GM21526 (cell line): ENCODE results near the gene CFLAR.
"Not testable (repeated sequence)": the region's sequence is repeated elsewhere in the genome, so short reads cannot be mapped to it uniquely, and the experiment has no call there.

Experiments
- ATAC-seq: cut with Tn5 transposase; IDR thresholded peaks from one replicate; pipeline ENCODE4 v1.9.1; 2021; ENCODE audit warnings: moderate library complexity; ENCODE audit not compliant: unreplicated experiment, low FRiP score

Gene CFLAR

GRCh38 chr2:201116115-201116958 lies at the start of gene CFLAR:
Gene CFLAR (plus strand): TSS chr2:201116164. CDS start chr2:201129866, 13,702 bp downstream.
- peak; percentile 28 for ATAC-seq

DNA sequence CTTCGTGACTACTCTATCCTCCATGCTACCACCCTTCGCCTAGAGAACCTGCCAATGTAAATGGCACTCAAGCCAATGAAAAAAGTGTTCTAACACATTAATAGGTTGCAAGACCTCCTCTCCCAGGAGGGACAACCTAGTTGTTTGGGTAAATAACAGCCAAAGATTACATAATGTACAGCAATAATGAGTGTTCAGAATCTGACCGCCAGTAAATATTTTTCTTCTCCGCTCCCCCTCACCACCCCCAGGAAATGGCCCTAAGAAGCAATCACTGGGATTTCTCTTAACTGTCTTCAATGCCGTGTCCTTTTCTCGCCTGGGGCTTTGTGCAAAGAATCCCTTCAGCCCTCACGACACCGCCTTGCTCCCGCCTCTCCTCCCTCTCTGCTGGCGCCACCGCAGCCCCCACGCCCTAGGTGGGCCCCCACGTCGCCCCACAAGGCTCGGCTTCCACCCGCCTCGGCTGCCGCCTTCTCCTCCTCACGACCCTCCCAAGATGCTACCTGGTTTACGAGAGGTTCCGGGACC lies 45.0 kb upstream of the CFLAR start:
- ATAC-seq, result peak; percentile 16

- peak; percentile 97 for ATAC-seq
These were observed 44.3 kb upstream of the CFLAR start, which contains the start of the genes HYCC2 and NDUFB3 for GRCh38 chr2:201071479-201072200. Gene HYCC2 (minus strand): TSS chr2:201071671. CDS start chr2:201024009, 47,662 bp downstream. Gene NDUFB3 (plus strand): TSS chr2:201072001. CDS start chr2:201078883, 6,882 bp downstream.

- ATAC-seq, result no peak
These were observed 43.8 kb upstream of the CFLAR start for GRCh38 chr2:201072201-201072530.

GRCh38 chr2:201073071-201073470 lies 42.9 kb upstream of the CFLAR start:
- ATAC-seq, result no peak

- ATAC-seq, result no peak
These were observed 41.0 kb upstream of the CFLAR start for GRCh38 chr2:201074996-201075395.

DNA sequence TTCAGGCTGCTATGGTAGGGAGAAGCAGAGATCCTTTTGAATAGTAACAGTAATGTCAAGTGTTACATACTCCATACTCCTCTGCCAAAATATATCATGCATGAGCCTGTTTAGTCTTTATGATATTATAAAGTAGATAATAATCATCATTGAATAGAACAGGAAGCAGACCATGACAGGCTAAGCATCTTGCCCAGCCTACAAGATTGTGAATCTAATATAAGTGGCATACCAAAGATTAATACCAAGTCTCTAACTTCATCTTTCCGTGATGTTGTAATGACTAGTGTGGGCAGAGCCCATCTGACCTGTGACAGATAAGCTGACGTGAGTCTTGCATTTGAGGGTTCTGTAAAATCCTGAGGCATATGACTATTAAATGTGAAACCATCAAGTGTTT lies 31.1 kb upstream of the CFLAR start:
- ATAC-seq, result no peak

GRCh38 chr2:201090574-201090973 lies 25.4 kb upstream of the CFLAR start:
- ATAC-seq, result no peak

DNA sequence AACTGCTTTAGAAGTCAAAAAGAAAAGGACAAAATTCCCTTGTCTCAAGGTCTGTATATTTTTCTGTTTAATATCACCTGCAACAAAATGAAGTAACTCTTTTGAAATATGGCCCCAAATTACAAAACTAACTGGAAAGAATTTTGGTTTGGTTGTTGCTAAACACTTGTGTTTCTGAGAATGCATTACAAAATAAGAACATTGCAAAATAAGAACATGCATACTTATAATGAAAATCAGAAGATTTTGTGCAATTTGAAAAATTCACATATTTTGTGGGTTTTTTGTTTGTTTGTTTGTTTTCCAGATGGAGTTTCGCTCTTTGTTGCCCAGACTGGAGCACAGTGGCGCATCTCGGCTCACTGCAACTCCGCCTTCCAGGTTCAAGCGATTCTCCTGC lies 22.4 kb upstream of the CFLAR start:
- ATAC-seq, result no peak

DNA sequence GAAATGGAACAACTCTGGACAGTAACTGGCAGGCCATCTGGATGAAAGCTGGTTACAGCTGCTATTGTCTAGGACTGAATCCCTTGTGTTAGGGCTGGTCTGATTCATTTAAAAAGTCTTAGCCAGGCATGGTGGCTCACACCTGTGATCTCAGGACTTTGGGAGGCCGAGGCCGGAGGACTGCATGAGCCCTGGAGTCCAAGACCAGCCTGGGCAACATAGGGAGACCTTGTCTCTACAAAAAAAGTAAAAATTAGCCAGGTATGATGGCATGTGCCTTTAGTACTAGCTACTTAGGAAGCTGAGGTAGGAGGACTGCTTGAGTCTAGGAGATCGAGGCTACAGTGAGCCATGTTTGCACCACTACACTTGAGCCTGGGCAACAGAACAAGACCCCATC lies 15.5 kb upstream of the CFLAR start:
- ATAC-seq, result no peak

- no peak for ATAC-seq
These were observed 10.2 kb upstream of the CFLAR start for GRCh38 chr2:201105759-201106158.

DNA sequence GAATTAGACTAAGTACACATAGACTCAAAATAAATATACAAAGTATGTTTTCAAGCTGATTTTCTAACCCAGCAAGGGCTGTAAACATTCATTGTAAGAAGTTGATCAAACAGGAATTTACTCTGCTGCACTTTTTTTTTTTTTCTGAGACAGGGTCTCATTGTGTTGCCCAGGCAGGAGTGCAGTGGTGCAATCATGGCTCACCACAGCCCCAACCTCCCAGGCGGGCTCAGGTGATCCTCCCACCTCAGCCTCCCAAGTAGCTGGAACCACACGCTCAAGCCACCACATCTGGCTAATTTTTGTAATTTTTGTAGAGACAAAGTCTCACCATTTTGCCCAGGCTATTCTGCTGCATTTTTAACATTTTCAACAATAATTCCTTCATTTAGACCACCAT lies 8.3 kb upstream of the CFLAR start:
- no peak for ATAC-seq

GRCh38 chr2:201108341-201108740 lies 7.6 kb upstream of the CFLAR start:
- no peak for ATAC-seq

DNA sequence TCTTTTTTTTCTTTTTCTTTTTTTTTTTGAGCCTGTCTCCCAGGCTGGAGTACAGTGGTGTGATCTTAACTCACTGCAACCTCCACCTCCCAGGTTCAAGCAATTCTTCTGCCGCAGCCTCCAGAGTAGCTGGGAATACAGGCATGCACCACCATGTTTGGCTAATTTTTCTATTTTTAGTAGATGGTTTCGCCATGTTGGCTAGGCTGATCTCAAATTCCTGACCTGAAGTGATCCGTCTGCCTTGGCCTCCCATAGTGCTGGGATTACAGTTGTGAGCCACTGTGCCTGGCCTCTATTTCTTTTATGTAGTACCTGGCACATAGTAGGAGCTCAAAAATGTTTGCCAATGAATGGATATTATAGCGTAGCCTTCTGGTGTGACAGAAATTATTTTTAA lies 6.8 kb upstream of the CFLAR start:
- no peak for ATAC-seq

- no peak for ATAC-seq
These were observed 5.3 kb upstream of the CFLAR start for GRCh38 chr2:201110615-201111014.

GRCh38 chr2:201111096-201111495 lies 4.9 kb upstream of the CFLAR start:
- no peak for ATAC-seq

- no peak for ATAC-seq
These were observed 1.6 kb upstream of the CFLAR start for GRCh38 chr2:201114350-201114749.

GRCh38 chr2:201114846-201115245 lies 1.1 kb upstream of the CFLAR start:
- ATAC-seq, result no peak

- no peak for ATAC-seq
These were observed 1.2 kb downstream of the CFLAR start for GRCh38 chr2:201116959-201117734.

DNA sequence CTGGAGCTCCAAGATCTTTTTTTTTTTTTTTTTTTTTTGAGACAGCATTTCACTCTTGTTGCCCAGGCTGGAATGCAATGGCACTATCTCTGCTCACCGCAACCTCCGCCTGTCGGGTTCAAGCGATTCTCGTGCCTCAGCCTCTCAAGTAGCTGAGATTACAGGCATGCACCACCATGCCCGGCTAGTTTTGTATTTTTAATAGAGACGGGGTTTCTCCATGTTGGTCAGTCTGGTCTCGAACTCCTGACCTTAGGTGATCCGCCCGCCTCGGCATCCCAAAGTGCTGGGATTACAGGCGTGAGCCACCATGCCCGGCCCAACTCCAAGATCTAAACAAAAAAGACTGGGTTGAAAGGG lies 1.8 kb downstream of the CFLAR start:
- not testable (repeated sequence) for ATAC-seq
